Renal cortex interstitium (tissue), 11 donors: ENCODE results near the gene POTEJ. TPM values are rescaled to one million over a fixed set of nuclear protein-coding genes. Genes with fewer than 3 reads are reported as not detected.
A peak's percentile ranks its signal among the peaks of the same experiment; 100 is the strongest.
"Not testable (repeated sequence)": the region's sequence is repeated elsewhere in the genome, so short reads cannot be mapped to it uniquely, and the experiment has no call there.

Experiments
- DNase-seq, 11 donors: peaks; one replicate each; pipeline ENCODE4 v3.0.0-alpha.2; 2013; ENCODE audit warnings: low read depth in 9 of 11, low spot score in 4 of 11; ENCODE audit errors: extremely low read depth in 1 of 11
- polyA plus RNA-seq, 3 donors: library from polyadenylated mRNA; unstranded; fragments of 120-200 nt; gene quantifications; one replicate each; pipeline ENCODE4 v1.2.1, GENCODE V29; 2013; ENCODE audit not compliant: insufficient read length in 3 of 3

The POTEJ gene
- polyA plus RNA-seq, 3 donors = 0.04 TPM; not detected in 2

GRCh38 chr2:130598463-130598862, 12.8 kb upstream of the POTEJ start:
- not testable (repeated sequence) for DNase-seq

- DNase-seq = not testable (repeated sequence)
Measured at GRCh38 chr2:130599393-130599792, 11.8 kb upstream of the POTEJ start, which contains the start of gene CFC1. CFC1 (minus strand) TSS chr2:130599575; CDS start chr2:130599287, 288 bp downstream.

- not testable (repeated sequence) for DNase-seq
Measured at GRCh38 chr2:130599926-130600325, 11.3 kb upstream of the POTEJ start.

GRCh38 chr2:130601648-130602302, 9.5 kb upstream of the POTEJ start:
- DNase-seq = not testable (repeated sequence)

- DNase-seq = not testable (repeated sequence)
Measured at GRCh38 chr2:130608276-130609001, 2.8 kb upstream of the POTEJ start.

GRCh38 chr2:130609002-130609920, 2.0 kb upstream of the POTEJ start:
- not testable (repeated sequence) for DNase-seq

GRCh38 chr2:130610486-130610885, 754 bp upstream of the POTEJ start:
- DNase-seq = not testable (repeated sequence)

GRCh38 chr2:130628784-130629475, 17.7 kb downstream of the POTEJ start:
- not testable (repeated sequence) for DNase-seq

GRCh38 chr2:130638973-130639372, 27.7 kb downstream of the POTEJ start:
- DNase-seq = not testable (repeated sequence)

- DNase-seq = not testable (repeated sequence)
Measured at GRCh38 chr2:130641688-130642087, 30.4 kb downstream of the POTEJ start.

GRCh38 chr2:130649285-130649684, 38.0 kb downstream of the POTEJ start:
- not testable (repeated sequence) for DNase-seq

- DNase-seq = not testable (repeated sequence)
Measured at GRCh38 chr2:130664506-130664905, 53.3 kb downstream of the POTEJ start.

- DNase-seq = not testable (repeated sequence)
Measured at GRCh38 chr2:130665596-130665995, 54.4 kb downstream of the POTEJ start.

- not testable (repeated sequence) for DNase-seq
Measured at GRCh38 chr2:130667516-130667915, 56.3 kb downstream of the POTEJ start.

- DNase-seq = not testable (repeated sequence)
Measured at GRCh38 chr2:130670026-130670745, 58.9 kb downstream of the POTEJ start.

GRCh38 chr2:130692041-130692770, 81.0 kb downstream of the POTEJ start:
- not testable (repeated sequence) for DNase-seq

- DNase-seq = peak in 6 of 11 donors; percentile 0 to 13 (median 7)
Measured at GRCh38 chr2:130693474-130693873, 82.2 kb downstream of the POTEJ start.
